Activated T-cell treated with anti-CD3 and anti-CD28 coated beads, Interleukin-2, amount 50 U/mL, for 4 hours (primary cell): ENCODE measurements around the gene SGTA. TPM values are rescaled to one million over a fixed set of nuclear protein-coding genes. Genes with fewer than 3 reads are reported as not detected.
"Not testable (repeated sequence)": the region's sequence is repeated elsewhere in the genome, so short reads cannot be mapped to it uniquely, and the experiment has no call there.

ENCODE experiments used
- ATAC-seq, 2 donors: fragments of 200-7000 bp; cut with Tn5 transposase; one replicate each; pipeline ENCODE4 v1.10.0; 2021
- DNase-seq: peaks from one replicate; pipeline ENCODE4 v3.0.0-alpha.2; 2020
- H3K27me3 Mint-ChIP-seq: one replicate; pipeline ENCODE4 v1.8.0; 2021; ENCODE audit warnings: low read depth, mixed read lengths
- H3K36me3 Mint-ChIP-seq: one replicate; pipeline ENCODE4 v1.8.0; 2022; ENCODE audit warnings: mixed read lengths; ENCODE audit not compliant: insufficient read depth
- H3K4me1 Mint-ChIP-seq: one replicate; pipeline ENCODE4 v1.8.0; 2021; ENCODE audit warnings: low read depth, mixed read lengths
- H3K4me3 Mint-ChIP-seq: one replicate; pipeline ENCODE4 v1.8.0; 2021; ENCODE audit warnings: mild to moderate bottlenecking, moderate library complexity, mixed read lengths
- H3K9me3 Mint-ChIP-seq: one replicate; pipeline ENCODE4 v1.8.0; 2021; ENCODE audit warnings: mixed read lengths
- total RNA-seq, 3 donors: library from RNA; stranded (reverse); gene quantifications; one replicate each; pipeline ENCODE4 v1.2.1, GENCODE V29; 2021

SGTA gene
- total RNA-seq, 3 donors from 2014 or later, result 99.3 to 107 (median 102) TPM

DNA sequence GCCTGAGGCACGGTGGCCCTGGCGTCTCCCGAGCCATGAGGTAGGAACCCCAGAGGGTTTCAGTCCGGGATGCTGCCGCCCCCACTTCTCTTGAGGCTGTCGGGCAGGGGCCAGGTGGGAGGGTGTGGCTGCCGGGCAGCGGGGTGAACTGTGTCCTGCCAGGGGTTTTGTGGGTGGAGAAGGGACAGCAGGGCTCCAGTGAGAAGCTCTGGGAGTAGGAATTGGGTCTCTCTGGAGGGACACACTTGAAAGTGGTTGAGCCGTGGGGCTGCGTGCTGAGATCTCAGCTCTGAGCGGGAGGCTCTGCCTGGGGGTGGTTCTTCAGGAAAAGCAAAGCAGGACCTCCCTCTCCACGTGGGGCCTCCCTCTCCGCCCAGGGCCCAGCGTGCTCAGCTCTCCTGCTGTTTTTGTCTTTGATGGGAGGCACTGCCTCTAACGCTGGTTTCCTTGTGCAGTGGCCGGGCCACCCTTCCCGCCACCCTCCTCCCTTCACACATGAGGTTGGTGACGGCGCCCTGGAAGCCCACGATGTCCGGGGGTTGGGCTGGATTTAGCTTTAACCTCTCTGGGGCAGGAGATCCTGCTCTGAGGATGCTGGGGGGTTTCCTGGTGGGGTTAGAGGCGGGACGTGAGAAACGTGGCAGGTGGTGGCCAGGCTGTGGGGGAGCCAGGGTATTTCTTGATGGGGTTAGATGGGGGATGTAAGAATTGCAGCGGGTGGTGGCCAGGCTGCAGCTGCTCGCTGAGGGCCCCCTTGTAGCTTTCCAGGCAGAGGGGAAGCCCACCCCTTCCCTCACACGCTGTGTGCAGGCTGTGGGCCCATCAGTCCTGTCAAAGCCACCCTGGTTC is 21.3 kb upstream of the SGTA start:
- ATAC-seq (no peak), DNase-seq (no peak)
- Mint-ChIP-seq H3K36me3 (peaks cover 26% of the 10 kb centered on the region), H3K27me3 (no peaks in the 10 kb centered on the region), H3K4me1 (no peaks in the 10 kb centered on the region), H3K9me3 (no peaks in the 10 kb centered on the region), H3K4me3 (no peak overlapping the region)

DNA sequence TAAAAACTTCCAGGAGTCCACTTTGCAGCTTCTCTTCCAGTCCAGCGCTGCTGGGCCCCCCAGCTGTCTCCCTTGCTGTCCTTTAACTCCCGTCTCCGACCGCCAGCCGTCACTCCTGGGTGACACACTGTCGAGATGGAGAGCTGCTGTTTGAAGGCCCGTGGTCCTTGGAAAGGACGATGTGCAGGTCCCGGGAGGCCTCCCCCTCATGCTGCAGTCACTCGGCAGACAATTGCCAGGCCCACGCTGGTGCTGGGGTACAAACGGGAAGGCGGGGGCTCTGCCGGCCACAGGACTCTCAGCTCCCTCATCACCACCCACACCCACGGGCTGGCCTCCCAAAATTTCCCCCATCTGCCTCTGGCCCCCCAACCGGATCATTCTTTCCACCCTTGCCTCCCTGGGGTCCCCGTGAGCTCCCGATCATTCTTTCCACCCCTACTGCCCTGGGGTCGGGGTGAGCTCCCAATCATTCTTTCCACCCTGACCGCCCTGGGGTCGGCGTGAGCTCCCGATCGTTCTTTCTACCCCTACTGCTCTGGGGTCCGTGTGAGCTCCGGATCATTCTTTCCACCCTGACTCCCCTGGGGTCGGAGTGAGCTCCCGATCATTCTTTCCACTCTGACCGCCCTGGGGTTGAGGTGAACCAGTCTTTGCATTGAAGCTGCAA is 20.5 kb upstream of the SGTA start:
- Mint-ChIP-seq H3K4me3 (no peak overlapping the region), H3K36me3 (peaks cover 20% of the 10 kb centered on the region), H3K4me1 (no peaks in the 10 kb centered on the region), H3K9me3 (no peaks in the 10 kb centered on the region), H3K27me3 (no peaks in the 10 kb centered on the region)
- DNase-seq (no peak), ATAC-seq (no peak)

DNA sequence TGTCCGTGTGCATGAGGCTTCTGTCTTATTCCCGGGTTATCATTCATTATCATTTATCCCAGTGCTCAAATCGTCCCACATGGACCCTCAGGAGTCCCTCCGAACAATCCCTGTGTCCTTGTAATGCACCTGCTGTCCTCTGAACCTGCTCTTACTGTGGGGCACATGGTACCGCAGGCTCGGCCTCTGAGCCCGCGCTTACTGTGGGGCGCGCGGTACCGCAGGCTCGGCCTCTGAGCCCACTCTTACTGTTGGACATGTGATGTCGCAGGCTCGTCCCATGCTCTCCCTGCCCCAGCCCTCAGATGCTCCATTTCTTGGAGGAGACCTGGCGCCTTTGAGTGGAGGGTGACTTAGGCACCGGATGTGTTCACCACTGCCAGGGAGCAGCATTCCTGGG is 19.8 kb upstream of the SGTA start:
- H3K9me3 Mint-ChIP-seq, result no peaks in the 10 kb centered on the region
- no peak overlapping the region for H3K4me3 Mint-ChIP-seq
- H3K36me3 Mint-ChIP-seq, result peaks cover 19% of the 10 kb centered on the region
- H3K27me3 Mint-ChIP-seq, result no peaks in the 10 kb centered on the region
- H3K4me1 Mint-ChIP-seq, result no peaks in the 10 kb centered on the region
- ATAC-seq, result no peak
- no peak for DNase-seq

DNA sequence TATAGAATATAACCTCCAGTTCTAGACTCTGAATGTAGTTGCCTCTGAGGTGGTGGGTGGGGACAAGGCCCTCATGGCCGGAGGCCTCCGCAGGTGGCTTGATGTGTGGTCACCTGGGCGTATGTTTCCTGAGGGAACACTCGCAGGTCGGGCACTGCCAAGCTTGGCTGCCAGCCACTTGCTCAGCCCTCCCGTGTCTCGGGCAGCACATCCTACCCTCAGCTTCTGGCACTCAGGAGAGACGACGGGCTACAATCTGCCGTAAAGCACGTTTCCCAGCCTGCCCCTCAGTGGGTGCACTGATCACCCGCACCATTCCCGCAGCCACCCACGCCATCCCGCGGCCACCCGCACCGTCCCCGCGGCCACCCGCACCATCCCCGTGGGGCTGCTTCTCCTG is 17.4 kb upstream of the SGTA start:
- no peaks in the 10 kb centered on the region for H3K9me3 Mint-ChIP-seq
- DNase-seq, result no peak
- no peaks in the 10 kb centered on the region for H3K4me1 Mint-ChIP-seq

DNA sequence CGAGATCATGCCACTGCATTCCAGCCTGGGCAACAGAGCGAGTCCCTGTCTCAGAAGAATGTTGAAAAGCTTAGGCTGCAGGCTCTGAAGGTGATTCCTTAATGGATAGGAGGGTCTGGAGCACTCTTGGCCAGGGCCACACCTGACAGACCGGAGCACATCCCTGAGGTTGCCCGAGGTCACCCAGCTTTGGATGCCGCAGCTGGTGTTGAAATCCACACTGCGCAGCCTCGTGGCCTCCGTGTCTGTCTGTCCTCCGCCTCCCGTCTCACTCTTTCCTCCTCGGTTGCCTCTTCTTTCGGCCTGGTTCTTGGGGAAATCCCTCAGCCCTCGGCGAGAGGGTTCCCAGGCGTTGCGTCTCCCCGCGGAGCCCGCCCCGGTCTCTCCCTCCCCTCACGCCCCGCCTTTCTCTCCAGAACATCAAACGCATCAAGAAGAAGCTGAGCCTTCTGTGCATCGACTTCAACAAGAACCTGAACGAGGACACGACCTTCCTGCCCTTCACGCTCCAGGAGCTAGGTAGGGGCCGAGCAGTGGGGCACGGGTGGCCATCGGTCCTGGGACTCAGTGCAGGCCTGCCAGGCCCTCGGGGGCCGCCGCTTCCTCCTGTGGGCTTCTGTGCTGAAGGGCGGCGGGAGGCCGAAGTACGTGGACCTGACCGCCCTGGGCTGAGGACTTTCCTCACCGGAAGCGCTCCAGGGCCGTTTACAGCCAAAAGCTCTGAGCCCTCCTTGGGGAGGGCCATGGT is 16.4 kb upstream of the SGTA start:
- Mint-ChIP-seq H3K36me3 (peaks cover 22% of the 10 kb centered on the region), H3K4me1 (no peaks in the 10 kb centered on the region), H3K27me3 (no peaks in the 10 kb centered on the region), H3K9me3 (no peaks in the 10 kb centered on the region), H3K4me3 (no peak overlapping the region)
- no peak for DNase-seq
- ATAC-seq, result no peak

More for the DNA sequence above, 17.4 kb upstream of the SGTA start:
- Mint-ChIP-seq H3K4me3 (no peak overlapping the region), H3K36me3 (peaks cover 22% of the 10 kb centered on the region), H3K27me3 (no peaks in the 10 kb centered on the region)
- no peak for ATAC-seq

DNA sequence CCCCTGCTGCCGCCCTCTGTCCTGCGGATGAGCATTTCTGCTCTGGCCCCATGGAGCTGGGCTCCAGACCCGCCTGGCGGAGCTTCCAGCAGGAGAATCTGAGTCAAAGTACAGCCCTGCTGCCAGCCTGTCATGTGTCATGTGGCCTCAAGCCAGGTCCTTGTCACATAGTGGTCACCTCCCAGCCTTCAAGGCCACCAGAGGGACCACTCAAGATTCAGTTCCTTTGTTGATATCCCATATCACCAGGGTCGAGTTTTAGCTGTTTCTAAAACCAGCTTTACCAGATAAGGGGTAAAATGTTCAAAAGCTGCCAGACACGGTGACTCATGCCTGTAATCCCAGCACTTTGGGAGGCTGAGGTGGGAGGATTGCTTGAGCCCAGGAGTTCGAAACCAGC is 15.7 kb upstream of the SGTA start:
- no peaks in the 10 kb centered on the region for H3K4me1 Mint-ChIP-seq
- no peaks in the 10 kb centered on the region for H3K27me3 Mint-ChIP-seq
- H3K9me3 Mint-ChIP-seq, result no peaks in the 10 kb centered on the region
- peaks cover 19% of the 10 kb centered on the region for H3K36me3 Mint-ChIP-seq
- no peak for DNase-seq
- no peak for ATAC-seq
- H3K4me3 Mint-ChIP-seq, result no peak overlapping the region

DNA sequence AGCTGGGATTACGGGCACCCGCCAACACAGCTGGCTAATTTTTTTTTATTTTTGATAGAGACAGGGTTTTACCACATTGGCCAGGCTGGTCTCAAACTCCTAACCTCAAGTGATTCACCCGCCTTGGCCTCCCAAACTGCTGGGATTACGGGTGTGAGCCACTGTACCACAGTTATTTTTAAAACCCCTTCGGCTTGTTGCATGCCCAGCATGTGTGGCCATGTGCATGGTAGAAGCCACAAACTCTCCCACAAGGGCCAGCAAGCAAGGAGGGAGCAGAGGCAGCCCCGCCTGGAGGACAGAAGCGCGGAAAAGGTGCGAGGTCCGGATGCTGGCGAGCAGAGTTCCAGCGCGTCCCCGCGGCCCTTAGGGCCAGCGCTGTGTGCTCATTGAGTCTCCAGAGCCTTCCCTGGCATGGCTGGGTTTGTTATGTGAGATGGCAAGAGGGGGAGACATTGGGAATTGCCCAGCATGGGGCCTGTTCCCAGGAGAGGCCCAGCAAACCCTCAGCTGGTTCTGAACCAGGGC is 15.1 kb upstream of the SGTA start:
- no peaks in the 10 kb centered on the region for H3K4me1 Mint-ChIP-seq
- ATAC-seq, result no peak
- no peaks in the 10 kb centered on the region for H3K9me3 Mint-ChIP-seq
- no peaks in the 10 kb centered on the region for H3K27me3 Mint-ChIP-seq
- no peak for DNase-seq
- peaks cover 18% of the 10 kb centered on the region for H3K36me3 Mint-ChIP-seq
- no peak overlapping the region for H3K4me3 Mint-ChIP-seq

DNA sequence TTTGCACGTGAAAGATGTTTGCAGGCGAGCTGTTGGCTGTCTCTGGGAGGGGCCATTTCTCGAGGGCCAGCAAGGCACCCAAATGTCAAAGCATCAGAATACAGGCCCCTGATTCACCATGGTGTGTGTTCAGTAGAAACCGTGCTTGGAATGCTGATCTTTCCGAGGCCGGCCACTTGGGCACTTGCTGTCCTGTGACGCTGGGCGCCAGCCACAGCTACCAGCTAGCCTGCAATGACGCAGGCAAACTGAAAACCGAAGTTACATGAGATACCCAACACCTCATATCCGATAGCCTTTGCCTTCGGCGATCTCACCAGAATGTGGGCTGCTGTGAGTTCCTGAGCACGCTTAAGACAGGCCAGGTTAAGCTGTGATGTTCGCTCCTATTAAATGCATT is 14.2 kb upstream of the SGTA start:
- H3K27me3 Mint-ChIP-seq, result no peaks in the 10 kb centered on the region
- no peak for ATAC-seq
- H3K4me3 Mint-ChIP-seq, result no peak overlapping the region
- DNase-seq, result no peak
- H3K9me3 Mint-ChIP-seq, result no peaks in the 10 kb centered on the region
- H3K4me1 Mint-ChIP-seq, result no peaks in the 10 kb centered on the region
- peaks cover 16% of the 10 kb centered on the region for H3K36me3 Mint-ChIP-seq

GRCh38 chr19:2796659-2797266 is 13.7 kb upstream of the SGTA start:
- H3K9me3 Mint-ChIP-seq, result no peaks in the 10 kb centered on the region
- no peak for DNase-seq
- H3K4me3 Mint-ChIP-seq, result no peak overlapping the region
- H3K4me1 Mint-ChIP-seq, result no peaks in the 10 kb centered on the region
- no peak for ATAC-seq
- peaks cover 16% of the 10 kb centered on the region for H3K36me3 Mint-ChIP-seq
- no peaks in the 10 kb centered on the region for H3K27me3 Mint-ChIP-seq

- DNase-seq (no peak), ATAC-seq (peak in 1 of 2 donors; percentile 27)
- H3K9me3 Mint-ChIP-seq, result no peaks in the 10 kb centered on the region
- no peaks in the 10 kb centered on the region for H3K27me3 Mint-ChIP-seq
- H3K36me3 Mint-ChIP-seq, result peaks cover 16% of the 10 kb centered on the region
- H3K4me1 Mint-ChIP-seq, result no peaks in the 10 kb centered on the region
- H3K4me3 Mint-ChIP-seq, result no peak overlapping the region
These were observed 13.0 kb upstream of the SGTA start for GRCh38 chr19:2795827-2796658.

GRCh38 chr19:2793577-2793976 is 10.5 kb upstream of the SGTA start:
- ATAC-seq, result no peak
- Mint-ChIP-seq H3K27me3 (no peaks in the 10 kb centered on the region), H3K9me3 (no peaks in the 10 kb centered on the region), H3K4me3 (no peak overlapping the region), H3K4me1 (peaks cover 4% of the 10 kb centered on the region), H3K36me3 (peaks cover 15% of the 10 kb centered on the region)
- DNase-seq, result no peak

DNA sequence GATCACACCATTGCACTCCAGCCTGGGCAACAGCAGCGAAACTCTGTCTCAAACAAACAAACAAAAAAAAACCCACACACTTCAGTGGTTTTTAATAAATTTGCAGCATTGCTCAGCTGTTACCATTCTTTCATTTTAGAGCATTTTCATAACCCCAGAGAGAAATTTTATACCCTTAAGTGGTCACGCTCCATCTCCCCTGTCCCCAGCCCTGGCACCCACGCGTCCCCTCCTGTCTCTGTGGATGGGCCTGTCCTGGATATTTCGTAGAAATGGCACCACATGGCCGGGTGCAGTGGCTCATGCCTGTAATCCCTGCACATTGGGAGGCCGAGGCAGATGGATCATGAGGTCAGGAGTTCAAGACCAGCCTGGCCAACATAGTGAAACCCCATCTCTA is 10.1 kb upstream of the SGTA start:
- ATAC-seq (no peak), DNase-seq (no peak)
- Mint-ChIP-seq H3K4me1 (peaks cover 4% of the 10 kb centered on the region), H3K27me3 (no peaks in the 10 kb centered on the region), H3K4me3 (no peak overlapping the region), H3K9me3 (no peaks in the 10 kb centered on the region), H3K36me3 (peaks cover 15% of the 10 kb centered on the region)

DNA sequence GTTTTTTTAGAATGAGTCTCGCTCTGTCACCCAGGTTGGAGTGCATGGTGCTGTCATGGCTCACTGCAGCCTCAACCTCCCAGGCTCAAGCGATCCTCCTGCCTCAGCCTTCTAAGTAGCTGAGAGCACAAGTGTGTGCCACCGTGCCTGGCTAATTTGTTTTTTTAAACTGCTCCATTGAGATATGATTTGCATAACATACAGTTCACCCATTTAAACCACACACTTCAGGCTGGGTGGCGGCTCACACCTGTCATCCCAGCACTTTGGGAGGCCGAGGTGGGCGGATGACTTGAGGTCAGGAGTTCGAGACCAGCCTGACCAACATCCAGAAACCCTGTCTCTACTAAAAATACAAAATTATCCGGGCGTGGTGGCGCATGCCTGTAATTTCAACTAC is 9.6 kb upstream of the SGTA start:
- not testable (repeated sequence) for H3K4me1 Mint-ChIP-seq, H3K4me3 Mint-ChIP-seq, ATAC-seq, H3K9me3 Mint-ChIP-seq, H3K27me3 Mint-ChIP-seq, DNase-seq
- peaks cover 15% of the 10 kb centered on the region for H3K36me3 Mint-ChIP-seq
